Hippocampal formation (tissue), 2 donors: ENCODE results near the gene C2orf72.

ENCODE experiments used
- DNase-seq, 2 donors: peaks; one replicate each; lab custom pipeline; 2025; lab: John Stamatoyannopoulos, UW

The C2orf72 gene

DNA sequence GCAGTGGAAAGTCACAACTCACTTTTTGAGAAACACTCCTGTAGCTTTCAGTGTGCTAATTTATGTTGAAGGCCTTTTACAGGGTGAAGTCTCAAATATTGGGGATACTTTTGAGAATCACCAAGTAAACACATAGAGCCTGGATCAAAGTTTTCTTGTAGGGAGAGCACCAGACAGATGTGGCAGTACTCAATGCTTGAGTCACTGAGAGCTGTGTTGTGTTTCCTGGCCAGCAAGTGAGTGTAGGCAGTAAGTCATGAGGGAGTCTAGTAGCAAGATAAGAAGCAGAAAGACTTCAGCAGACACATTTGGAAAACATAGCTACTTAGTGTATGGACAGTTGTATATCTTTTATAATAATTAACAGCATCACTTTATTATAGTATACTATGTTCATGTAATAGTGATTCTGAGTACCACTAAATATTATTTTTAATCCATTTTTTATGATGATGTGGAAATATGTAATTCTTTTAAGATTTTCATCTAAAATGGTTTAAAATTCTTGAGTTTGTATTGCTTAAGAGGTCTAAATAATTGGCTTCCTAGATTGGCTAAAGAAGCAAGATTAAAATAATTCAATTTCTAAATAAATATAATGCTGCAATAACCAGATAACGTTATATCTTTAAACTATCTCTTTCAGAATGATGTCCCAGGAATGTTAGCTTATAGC lies 32.2 kb downstream of the C2orf72 start:
- no peak for DNase-seq

DNA sequence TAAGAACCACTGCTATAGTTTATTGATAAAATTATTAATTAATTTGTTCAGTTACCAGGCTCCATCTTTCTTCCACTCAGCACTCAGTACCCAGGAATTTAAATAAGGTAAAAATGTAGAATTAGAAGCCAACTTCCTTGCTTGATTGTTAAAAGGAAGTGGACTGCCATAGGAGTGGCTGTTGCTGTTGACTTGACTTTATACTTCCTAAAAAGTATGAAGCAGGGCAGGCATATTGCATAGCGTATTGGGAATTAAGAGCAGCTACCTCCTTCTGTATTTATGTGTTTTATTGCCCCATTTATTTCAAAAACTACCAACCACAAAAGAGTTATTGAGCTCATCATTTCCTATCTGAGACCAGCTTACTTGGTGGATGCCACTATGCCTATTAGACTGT lies 47.2 kb downstream of the C2orf72 start:
- no peak for DNase-seq

DNA sequence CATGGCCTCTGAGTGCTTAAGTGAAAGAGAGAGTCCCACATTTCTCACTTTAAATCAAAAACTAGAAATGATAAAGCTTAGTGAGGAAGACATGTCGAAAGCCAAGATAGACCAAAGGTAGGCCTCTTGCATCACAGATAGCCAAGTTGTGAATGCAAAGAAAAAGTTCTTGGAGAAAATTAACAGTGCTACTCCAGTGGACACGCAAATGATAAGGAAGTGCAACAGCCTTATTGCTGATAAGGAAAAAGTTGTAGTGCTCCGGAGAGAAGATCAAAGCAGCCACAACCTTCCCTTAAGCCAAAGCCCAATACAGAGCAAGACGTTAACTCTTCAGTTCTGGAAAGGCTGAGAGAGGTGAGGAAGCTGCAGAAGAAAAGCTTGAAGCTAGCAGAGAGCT lies 51.4 kb downstream of the C2orf72 start:
- DNase-seq: no peak

DNA sequence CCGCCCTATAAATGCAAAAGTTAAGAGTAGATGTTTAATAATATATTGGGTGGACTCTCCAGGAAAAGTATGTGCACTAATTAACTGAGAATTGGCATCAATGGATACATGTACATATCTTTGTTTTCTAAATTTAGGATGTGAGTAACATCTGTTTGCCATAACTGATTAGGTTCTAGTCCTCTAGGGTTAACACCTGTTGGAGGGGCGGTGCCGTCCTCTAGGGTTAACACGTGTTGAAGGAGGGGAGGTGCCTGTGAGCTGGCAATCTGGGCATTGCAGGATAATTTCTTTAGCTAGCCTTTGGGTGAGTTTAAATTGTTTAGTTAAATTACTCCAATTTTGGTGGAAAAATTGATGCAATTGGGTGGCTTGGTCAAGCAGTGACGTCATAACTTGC lies 56.6 kb downstream of the C2orf72 start:
- DNase-seq: no peak

DNA sequence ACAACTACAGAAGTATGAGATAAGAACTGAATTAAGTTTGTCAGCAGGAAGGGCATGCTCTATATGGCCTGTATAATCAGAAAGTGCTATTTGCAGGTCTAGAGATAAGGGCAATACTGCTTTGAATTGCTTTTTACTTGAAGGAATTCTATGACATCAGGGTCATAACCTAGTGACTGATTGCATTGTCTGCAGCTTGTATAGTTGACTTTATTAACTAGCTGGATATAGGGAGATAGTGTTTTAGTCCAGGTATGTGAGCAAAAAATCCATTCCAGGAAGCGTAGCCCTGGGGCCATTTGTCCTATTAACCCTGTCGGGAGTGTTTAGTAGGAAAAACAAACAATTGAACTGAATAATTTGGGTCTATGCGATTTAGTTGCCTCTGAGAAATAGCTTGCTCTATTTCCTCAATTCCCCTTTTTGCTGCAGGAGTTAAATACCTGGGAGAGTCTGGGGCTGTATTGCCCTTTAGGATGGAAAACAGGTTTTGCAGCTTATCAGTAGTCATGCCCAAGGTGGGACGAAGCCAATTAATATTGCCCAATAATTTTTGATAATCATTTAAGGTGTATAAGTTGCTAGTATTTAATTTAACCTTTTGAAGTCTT lies 57.5 kb downstream of the C2orf72 start:
- no peak for DNase-seq
